OCI-LY1 (cell line): Measurements from ENCODE around the gene DIPK2B.

Experiments used
- CTCF ChIP-seq: fragments of 200-600 bp; sonication (generic), shearing (Covaris generic); IDR thresholded peaks from 2 replicates; pipeline ENCODE4 v1.5.1; 2017; ENCODE audit warnings: mild to moderate bottlenecking, antibody characterized with exemption, low read length, moderate library complexity, mixed read lengths
- EZH2 ChIP-seq: fragments of 200-600 bp; sonication (generic), shearing (Covaris generic); IDR thresholded peaks from 2 replicates; pipeline ENCODE4 v1.8.0; 2017; ENCODE audit warnings: borderline replicate concordance, mixed run types, mild to moderate bottlenecking, antibody characterized with exemption, low read length, moderate library complexity, mixed read lengths

GRCh38 chrX:45230410-45230809 is 29.7 kb upstream of the DIPK2B start:
- no peak for TF ChIP-seq CTCF
- TF ChIP-seq EZH2: no peak
